SK-N-SH treated with all-trans-retinoic acid at 6 μM for 48 hours (cell line): Measurements from ENCODE around the gene CTTNBP2.

Experiments used
- BACH2 ChIP-seq: fragments of 250-450 bp; sonication (Bioruptor Pico); IDR thresholded peaks from 2 replicates; pipeline ENCODE4 v1.9.0; 2021; ENCODE audit warnings: mild to moderate bottlenecking, borderline replicate concordance
- CSDC2 ChIP-seq: fragments of 250-450 bp; sonication (Bioruptor Pico); IDR thresholded peaks from 2 replicates; pipeline ENCODE4 v1.5.0; 2020; ENCODE audit warnings: mild to moderate bottlenecking, moderate library complexity
- ESRRG ChIP-seq: fragments of 250-450 bp; sonication (Bioruptor Pico); IDR thresholded peaks from 2 replicates; pipeline ENCODE4 v1.6.1; 2021; ENCODE audit warnings: mild to moderate bottlenecking
- PPARA ChIP-seq: fragments of 250-450 bp; sonication (Bioruptor Pico); IDR thresholded peaks from 2 replicates; pipeline ENCODE4 v1.5.0; 2020; ENCODE audit warnings: mild to moderate bottlenecking, borderline replicate concordance
- RARB ChIP-seq: fragments of 250-450 bp; sonication (Bioruptor Pico); IDR thresholded peaks from 2 replicates; pipeline ENCODE4 v1.8.0; 2021; ENCODE audit warnings: mild to moderate bottlenecking, moderate library complexity
- SNAI2 ChIP-seq: fragments of 250-450 bp; sonication (Bioruptor Pico); IDR thresholded peaks from 2 replicates; pipeline ENCODE4 v1.5.0; 2020; ENCODE audit warnings: mild to moderate bottlenecking, moderate library complexity
- TCF4 ChIP-seq: fragments of 250-450 bp; sonication (Bioruptor Pico); IDR thresholded peaks from 2 replicates; pipeline ENCODE4 v1.8.0; 2021; ENCODE audit warnings: mild to moderate bottlenecking, moderate library complexity, borderline replicate concordance
- TOX ChIP-seq: fragments of 250-450 bp; sonication (Bioruptor Pico); IDR thresholded peaks from 2 replicates; pipeline ENCODE4 v1.8.0; 2021; ENCODE audit warnings: mild to moderate bottlenecking, moderate library complexity, borderline replicate concordance
- ZFP3 ChIP-seq: fragments of 250-450 bp; sonication (Bioruptor Pico); IDR thresholded peaks from 2 replicates; pipeline ENCODE4 v1.5.0; 2020; ENCODE audit warnings: mild to moderate bottlenecking, moderate library complexity
- ZFP30 ChIP-seq: fragments of 450-650 bp; formaldehyde crosslinking; IDR thresholded peaks from 2 replicates; pipeline ENCODE4 v1.5.0; 2022; ENCODE audit warnings: mild to moderate bottlenecking, moderate library complexity
- ZNF565 ChIP-seq: fragments of 450-650 bp; formaldehyde crosslinking; conservative IDR thresholded peaks from 2 replicates; pipeline ENCODE4 v1.5.0; 2020; ENCODE audit warnings: low read depth, mild to moderate bottlenecking, moderate library complexity
- ZNF70 ChIP-seq: fragments of 450-650 bp; formaldehyde crosslinking; IDR thresholded peaks from 2 replicates; pipeline ENCODE4 v1.5.0; 2020; ENCODE audit warnings: mild to moderate bottlenecking, moderate library complexity
- TF ChIP-seq, protein P1 (sequence below): fragments of 250-450 bp; sonication (Bioruptor Pico); IDR thresholded peaks from 2 replicates; pipeline ENCODE4 v1.8.0; 2020; ENCODE audit warnings: mild to moderate bottlenecking, moderate library complexity, borderline replicate concordance
- TF ChIP-seq, protein P2 (sequence below): fragments of 250-450 bp; sonication (Bioruptor Pico); IDR thresholded peaks from 2 replicates; pipeline ENCODE4 v1.8.0; 2021; ENCODE audit warnings: low read depth, mild to moderate bottlenecking, moderate library complexity, borderline replicate concordance

- TF ChIP-seq CSDC2 (CRISPR knock-in tag), result no peak
- TF ChIP-seq, protein P1, sequence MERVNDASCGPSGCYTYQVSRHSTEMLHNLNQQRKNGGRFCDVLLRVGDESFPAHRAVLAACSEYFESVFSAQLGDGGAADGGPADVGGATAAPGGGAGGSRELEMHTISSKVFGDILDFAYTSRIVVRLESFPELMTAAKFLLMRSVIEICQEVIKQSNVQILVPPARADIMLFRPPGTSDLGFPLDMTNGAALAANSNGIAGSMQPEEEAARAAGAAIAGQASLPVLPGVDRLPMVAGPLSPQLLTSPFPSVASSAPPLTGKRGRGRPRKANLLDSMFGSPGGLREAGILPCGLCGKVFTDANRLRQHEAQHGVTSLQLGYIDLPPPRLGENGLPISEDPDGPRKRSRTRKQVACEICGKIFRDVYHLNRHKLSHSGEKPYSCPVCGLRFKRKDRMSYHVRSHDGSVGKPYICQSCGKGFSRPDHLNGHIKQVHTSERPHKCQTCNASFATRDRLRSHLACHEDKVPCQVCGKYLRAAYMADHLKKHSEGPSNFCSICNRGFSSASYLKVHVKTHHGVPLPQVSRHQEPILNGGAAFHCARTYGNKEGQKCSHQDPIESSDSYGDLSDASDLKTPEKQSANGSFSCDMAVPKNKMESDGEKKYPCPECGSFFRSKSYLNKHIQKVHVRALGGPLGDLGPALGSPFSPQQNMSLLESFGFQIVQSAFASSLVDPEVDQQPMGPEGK (CRISPR knock-in tag), result no peak
- no peak for TF ChIP-seq RARB
- TF ChIP-seq, protein P2, sequence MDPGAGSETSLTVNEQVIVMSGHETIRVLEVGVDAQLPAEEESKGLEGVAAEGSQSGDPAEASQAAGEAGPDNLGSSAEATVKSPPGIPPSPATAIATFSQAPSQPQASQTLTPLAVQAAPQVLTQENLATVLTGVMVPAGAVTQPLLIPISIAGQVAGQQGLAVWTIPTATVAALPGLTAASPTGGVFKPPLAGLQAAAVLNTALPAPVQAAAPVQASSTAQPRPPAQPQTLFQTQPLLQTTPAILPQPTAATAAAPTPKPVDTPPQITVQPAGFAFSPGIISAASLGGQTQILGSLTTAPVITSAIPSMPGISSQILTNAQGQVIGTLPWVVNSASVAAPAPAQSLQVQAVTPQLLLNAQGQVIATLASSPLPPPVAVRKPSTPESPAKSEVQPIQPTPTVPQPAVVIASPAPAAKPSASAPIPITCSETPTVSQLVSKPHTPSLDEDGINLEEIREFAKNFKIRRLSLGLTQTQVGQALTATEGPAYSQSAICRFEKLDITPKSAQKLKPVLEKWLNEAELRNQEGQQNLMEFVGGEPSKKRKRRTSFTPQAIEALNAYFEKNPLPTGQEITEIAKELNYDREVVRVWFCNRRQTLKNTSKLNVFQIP (CRISPR knock-in tag), result no peak
- TF ChIP-seq ESRRG, result no peak
- TF ChIP-seq BACH2 (CRISPR knock-in tag), result no peak
- no peak for TF ChIP-seq TOX (CRISPR knock-in tag)
- TF ChIP-seq ZFP3 (CRISPR knock-in tag), result no peak
- no peak for TF ChIP-seq ZNF70
- no peak for TF ChIP-seq PPARA (CRISPR knock-in tag)
- no peak for TF ChIP-seq ZFP30 (CRISPR knock-in tag)
- no peak for TF ChIP-seq ZNF565
- TF ChIP-seq TCF4 (CRISPR knock-in tag), result no peak
- TF ChIP-seq SNAI2 (CRISPR knock-in tag), result no peak
These were observed 3.5 kb upstream of the CTTNBP2 start for GRCh38 chr7:117876761-117877160.
